Sciatic nerve (tissue), 2 donors: ENCODE results near the gene BICDL2. TPM values are rescaled to one million over a fixed set of nuclear protein-coding genes. Genes with fewer than 3 reads are reported as not detected.
"Not testable (repeated sequence)": the region's sequence is repeated elsewhere in the genome, so short reads cannot be mapped to it uniquely, and the experiment has no call there.

ENCODE experiments used
- ATAC-seq: fragments of 200-7000 bp; cut with Tn5 transposase; one replicate; pipeline ENCODE4 v1.9.1; 2020; ENCODE audit warnings: mild to moderate bottlenecking, moderate library complexity
- DNase-seq: peaks from one replicate; pipeline ENCODE4 v3.0.0-alpha.2; 2020; ENCODE audit warnings: low spot score
- intact Hi-C: fragments of 100-400 bp; cut with DNase I; formaldehyde crosslinking; loops from one replicate; pipeline ENCODE4 v1.14.2; 2022
- total RNA-seq: library from RNA; stranded (reverse); fragmentation: NEBNext Ultra II Directional; extraction: Animal tissue kit (Norgen Biotek cat#: 25700); gene quantifications from one replicate; pipeline ENCODE4 v1.2.1, GENCODE V29; 2021
- donor health status: DM: no; HTN: no; CAD: no.
- donor health status: DM: no; HTN: no; CAD: no.

Gene BICDL2
- total RNA-seq, result 0.22 TPM

GRCh38 chr16:3036726-3037315, at the start of gene BICDL2:
Gene BICDL2, minus strand, starts transcription at chr16:3036944. Its CDS starts 1,448 bp downstream, at chr16:3035496.
- DNase-seq (no peak), ATAC-seq (no peak)
- intact Hi-C loops, result no loop called here

- intact Hi-C loops, result loop anchor here (10.0 kb wide), 1 partner anchor 529 kb away; the partner anchor contains the start of gene SLX4
- ATAC-seq (no peak), DNase-seq (no peak)
These were observed 49.3 kb upstream of the BICDL2 start for GRCh38 chr16:3085868-3086595.

GRCh38 chr16:3084969-3085670, 48.4 kb upstream of the BICDL2 start:
- intact Hi-C loops, result loop anchor here (10.0 kb wide), 1 partner anchor 530 kb away; the partner anchor contains the start of gene SLX4
- ATAC-seq (no peak), DNase-seq (no peak)

- intact Hi-C loops, result loop anchor here (10.0 kb wide), 1 partner anchor 530 kb away; the partner anchor contains the start of gene SLX4
- ATAC-seq (no peak), DNase-seq (no peak)
These were observed 47.7 kb upstream of the BICDL2 start for GRCh38 chr16:3084491-3084890.

- intact Hi-C loops, result loop anchor here (10.0 kb wide), 1 partner anchor 531 kb away; the partner anchor contains the start of gene SLX4
- DNase-seq, ATAC-seq: not testable (repeated sequence)
These were observed 46.7 kb upstream of the BICDL2 start for GRCh38 chr16:3083408-3083807.

- ATAC-seq, DNase-seq: not testable (repeated sequence)
- intact Hi-C loops, result loop anchor here (10.0 kb wide), 1 partner anchor 533 kb away; the partner anchor contains the start of gene SLX4
These were observed 45.2 kb upstream of the BICDL2 start for GRCh38 chr16:3081957-3082356.

- DNase-seq (no peak), ATAC-seq (no peak)
- intact Hi-C loops, result loop anchor here (10.0 kb wide), 1 partner anchor 535 kb away; the partner anchor contains the start of gene SLX4
These were observed 43.3 kb upstream of the BICDL2 start for GRCh38 chr16:3080024-3080423.

GRCh38 chr16:3076577-3076976, 39.8 kb upstream of the BICDL2 start:
- intact Hi-C loops, result no loop called here
- DNase-seq (no peak), ATAC-seq (no peak)

- ATAC-seq, intact Hi-C loops: not testable (repeated sequence)
These were observed 39.2 kb upstream of the BICDL2 start for GRCh38 chr16:3075946-3076345.

GRCh38 chr16:3075523-3075915, 38.8 kb upstream of the BICDL2 start:
- ATAC-seq, result peak; percentile 13
- intact Hi-C loops, result no loop called here
- DNase-seq, result no peak

More at GRCh38 chr16:3075946-3076345, 39.2 kb upstream of the BICDL2 start:
- not testable (repeated sequence) for DNase-seq

- peak; percentile 49 for ATAC-seq
- intact Hi-C loops, result no loop called here
- DNase-seq, result no peak
These were observed 38.2 kb upstream of the BICDL2 start for GRCh38 chr16:3074860-3075522.

- intact Hi-C loops, result no loop called here
- ATAC-seq, result no peak
- no peak for DNase-seq
These were observed 36.7 kb upstream of the BICDL2 start for GRCh38 chr16:3073448-3073847.

- ATAC-seq, intact Hi-C loops, DNase-seq: not testable (repeated sequence)
These were observed 36.0 kb upstream of the BICDL2 start for GRCh38 chr16:3072576-3073263.

GRCh38 chr16:3072148-3072547, 35.4 kb upstream of the BICDL2 start:
- ATAC-seq, DNase-seq, intact Hi-C loops: not testable (repeated sequence)

- ATAC-seq (no peak), DNase-seq (no peak)
- intact Hi-C loops, result no loop called here
These were observed 34.9 kb upstream of the BICDL2 start for GRCh38 chr16:3071655-3072054.

- no peak for ATAC-seq
- intact Hi-C loops, result no loop called here
- DNase-seq, result no peak
These were observed 33.9 kb upstream of the BICDL2 start for GRCh38 chr16:3070608-3071111.

- intact Hi-C loops, DNase-seq, ATAC-seq: not testable (repeated sequence)
These were observed 32.4 kb upstream of the BICDL2 start for GRCh38 chr16:3069146-3069545.

- intact Hi-C loops, result no loop called here
- no peak for ATAC-seq
- DNase-seq, result no peak
These were observed 31.7 kb upstream of the BICDL2 start for GRCh38 chr16:3068487-3068886.
